NCI-H2081 treated with DMSO at 0.1 percent for 48 hours (cell line): ENCODE measurements around the gene DLG2.
A peak's percentile ranks its signal among the peaks of the same experiment; 100 is the strongest.

Source experiments
- DNase-seq: peaks from one replicate; lab custom pipeline; 2025; lab: John Stamatoyannopoulos, UW

The DLG2 gene

DNA sequence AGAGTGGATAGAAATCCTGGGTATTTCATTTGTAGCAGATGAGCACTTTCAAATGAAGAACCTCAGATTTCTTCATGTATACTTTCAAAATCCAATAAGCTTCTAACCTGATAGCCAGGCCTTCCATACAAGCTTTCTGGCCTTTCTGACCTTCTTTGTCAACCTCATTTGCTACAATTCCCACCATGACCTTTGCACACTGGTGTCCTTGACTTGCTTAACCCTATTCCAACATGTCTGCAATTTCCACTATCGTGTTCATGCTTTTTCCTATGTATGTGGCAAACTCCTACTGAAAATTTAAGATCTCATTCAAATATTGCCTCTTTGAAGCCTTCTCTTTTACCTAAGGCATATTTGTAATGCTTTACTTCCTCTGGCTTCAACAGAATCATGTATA, 2098.9 kb downstream of the DLG2 start:
- no peak for DNase-seq

DNA sequence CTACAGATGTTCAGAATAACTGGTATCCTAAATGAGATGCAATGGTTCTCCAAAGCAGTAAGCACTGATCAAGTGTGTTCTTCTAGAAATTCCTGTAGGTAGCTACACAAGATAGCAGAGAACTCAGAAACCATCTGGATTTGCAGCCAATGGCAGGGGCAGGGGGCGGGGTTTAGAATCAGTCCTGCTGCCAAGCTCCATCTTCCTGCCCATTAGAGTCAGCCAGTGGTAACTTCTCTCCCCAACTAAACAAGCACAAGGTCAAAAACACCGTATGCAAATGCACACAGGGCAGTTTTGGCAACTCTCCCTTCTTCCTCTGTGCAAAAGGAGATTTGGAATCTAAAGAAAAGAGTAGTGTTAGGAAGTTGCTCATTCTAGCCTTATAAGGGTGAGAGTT, 2103.5 kb downstream of the DLG2 start:
- no peak for DNase-seq

DNA sequence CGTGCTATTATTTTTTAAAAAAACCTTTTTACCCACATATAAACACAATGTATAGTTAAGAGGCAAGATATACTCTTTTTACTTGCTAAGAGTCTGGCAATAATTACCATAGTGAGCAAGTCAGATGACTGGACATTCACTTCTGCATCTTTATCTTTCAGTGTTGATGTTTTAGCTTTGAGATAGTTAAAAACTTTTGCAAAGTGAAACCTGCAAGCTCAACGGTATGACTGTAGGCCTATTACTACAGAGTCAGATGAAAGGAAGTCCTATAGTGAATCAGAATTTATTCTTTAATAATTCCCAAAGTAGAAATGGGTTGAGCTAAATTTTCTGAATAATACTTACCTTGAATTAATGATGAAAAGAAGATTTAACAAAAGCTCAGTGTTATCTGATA, 2104.2 kb downstream of the DLG2 start:
- no peak for DNase-seq

DNA sequence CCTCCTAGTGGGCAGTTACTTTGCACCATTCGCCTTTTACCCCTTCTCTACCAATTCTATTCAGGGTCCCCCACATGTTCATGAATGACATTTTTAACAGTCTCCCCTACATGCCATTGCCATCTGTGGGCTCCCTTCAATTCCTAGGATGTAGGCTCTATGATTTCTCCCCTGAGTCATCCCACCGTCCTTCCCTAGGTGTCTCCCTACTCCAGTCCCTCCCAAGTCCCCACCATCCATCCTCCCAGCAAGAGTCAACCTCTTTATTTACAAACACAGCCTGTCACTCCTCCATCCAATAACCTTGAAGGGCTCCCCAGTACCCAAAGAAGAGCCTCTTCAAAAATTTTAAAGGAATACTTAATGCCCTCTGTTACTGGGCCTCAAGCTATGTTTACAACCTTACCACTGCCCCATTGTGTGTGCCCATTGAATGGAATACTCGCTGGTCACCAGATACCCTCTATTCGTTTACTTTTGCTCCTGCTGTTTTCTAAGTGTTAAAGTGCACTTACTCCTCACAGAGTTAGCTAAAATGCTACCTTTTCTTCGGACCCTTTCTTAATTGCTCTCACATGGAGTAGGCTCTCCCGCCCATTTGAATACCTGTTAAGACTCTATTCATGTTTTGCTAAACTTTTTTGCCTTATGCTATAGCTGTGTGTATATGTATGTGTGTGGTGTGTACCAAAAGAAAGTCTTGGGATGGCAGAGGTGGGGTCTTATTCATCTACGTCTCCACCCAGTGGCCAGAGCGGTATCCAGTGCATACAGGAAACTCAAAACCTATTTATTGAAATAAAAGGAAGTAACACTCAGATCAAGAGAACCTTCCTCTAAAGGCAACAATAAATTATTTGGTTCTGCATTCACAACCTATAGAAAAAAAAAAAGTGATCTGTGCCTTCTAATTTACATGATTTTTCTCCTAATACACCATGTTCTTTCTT, 2105.2 kb downstream of the DLG2 start:
- DNase-seq: no peak

DNA sequence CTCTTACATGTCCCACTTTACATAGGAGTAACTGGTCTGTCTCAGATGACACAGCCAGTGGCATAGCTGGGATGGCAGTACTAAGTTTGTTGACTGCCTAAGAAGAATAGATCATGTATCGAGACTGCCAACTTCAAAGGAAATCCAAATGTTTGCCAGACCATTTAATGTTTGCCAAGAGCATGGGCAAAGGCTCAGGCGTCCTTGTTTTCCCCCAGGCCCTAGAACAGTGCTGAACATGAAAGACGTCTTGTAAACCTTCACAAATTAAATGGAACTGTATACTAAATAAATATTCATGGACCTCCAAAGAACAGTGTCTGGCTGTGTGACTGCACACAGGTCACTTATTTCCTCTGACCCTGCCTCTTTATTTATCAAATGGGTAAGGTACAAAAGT, 2106.3 kb downstream of the DLG2 start:
- no peak for DNase-seq

DNA sequence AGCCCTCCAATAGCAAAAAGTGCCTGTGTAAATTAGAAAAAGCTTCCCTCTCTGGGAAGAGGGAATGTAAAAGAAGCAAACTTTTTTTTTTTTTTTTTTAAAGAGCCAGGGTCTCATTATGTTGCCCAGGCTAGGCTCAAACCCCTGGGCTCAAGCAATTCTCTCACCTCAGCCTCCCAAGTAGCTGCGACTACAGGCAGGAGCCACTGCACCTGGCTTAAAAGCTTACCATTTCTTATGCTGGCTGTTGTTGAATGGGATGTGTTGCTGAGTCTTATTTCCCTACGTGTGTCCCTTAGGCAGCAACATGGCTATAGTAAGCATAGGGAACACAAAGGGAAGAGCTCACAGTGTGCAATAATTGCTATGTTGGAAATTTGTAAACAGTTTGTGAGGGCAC, 2115.5 kb downstream of the DLG2 start:
- DNase-seq: peak; percentile 68

DNA sequence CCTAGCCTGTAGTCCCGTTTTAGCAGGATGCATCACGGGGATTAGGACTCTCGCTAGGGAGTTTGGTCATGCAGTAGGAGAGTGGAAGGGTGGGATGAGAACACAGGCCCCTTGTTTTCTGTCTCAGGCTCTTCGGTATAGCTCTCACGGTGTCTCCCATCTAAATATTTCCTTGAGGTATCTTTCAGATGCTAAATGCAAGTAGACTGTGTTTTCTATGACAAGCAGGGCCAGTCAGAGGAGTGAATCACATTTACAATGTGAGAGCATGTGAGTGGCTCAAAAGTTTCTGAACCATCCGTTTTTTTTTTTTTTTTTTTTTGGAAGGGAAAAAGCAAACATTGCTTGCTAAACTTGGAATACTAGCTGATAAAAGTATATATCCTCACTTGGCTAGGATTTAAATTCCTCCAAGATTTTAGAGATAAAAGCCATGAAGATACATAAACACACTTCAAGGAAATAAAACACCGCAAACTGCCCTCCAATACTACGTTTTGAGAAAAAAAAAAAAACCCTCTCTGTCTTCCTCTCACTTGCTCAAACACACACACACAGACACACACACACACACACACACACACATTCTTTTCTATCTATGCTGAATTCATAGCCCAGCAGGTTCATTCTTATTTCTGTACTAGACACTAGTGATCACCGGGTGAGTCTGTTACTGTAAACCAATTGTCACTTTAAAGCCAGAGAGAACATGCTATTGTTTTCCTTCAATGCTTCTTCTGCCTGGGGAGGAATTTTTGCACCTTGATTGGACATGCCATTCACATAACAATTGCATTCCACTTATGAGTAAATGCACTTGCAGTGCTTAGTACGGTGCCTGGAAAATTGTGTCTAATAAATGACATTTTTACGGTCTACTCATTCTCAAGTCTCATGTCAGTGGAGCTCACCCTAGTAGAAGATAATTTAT, 2116.3 kb downstream of the DLG2 start:
- DNase-seq: no peak

DNA sequence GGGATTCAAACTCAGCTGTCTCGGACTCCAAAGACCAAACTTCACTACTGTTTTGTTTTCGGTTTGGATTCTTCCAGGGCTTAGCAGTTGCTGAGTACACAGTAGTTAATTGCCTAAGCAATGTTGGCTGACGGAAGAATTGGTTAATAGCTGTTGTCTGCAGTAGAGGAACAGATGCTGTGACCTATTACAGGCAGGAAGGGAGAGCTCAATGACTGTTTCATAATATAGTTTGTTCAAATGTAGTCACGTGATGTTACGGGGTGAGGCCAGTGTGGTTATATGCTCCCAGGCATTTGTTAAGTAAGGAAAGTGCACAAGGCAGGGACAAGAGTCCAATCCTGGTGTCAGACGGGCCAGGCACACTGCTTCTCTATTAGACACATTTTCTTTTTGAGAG, 2118.3 kb downstream of the DLG2 start:
- DNase-seq: peak; percentile 34

DNA sequence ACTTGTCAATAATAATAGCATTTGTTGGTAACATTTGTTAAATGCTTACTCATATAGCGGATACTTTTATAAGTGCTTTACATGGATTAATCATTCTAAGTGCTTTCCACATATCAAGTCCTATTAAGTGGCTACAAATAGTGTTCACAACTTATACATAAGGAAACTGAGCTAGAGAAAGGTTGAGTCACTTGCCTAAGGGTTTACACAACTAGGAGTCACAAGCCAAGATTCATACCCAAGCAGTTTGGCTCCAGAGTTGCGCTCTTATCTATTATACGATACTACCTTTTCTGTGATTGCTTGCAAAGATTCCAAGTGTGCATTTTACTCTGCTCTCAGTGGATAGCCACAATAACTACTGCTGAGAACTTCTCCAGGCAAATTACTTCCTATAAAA, 2125.1 kb downstream of the DLG2 start:
- DNase-seq: no peak

DNA sequence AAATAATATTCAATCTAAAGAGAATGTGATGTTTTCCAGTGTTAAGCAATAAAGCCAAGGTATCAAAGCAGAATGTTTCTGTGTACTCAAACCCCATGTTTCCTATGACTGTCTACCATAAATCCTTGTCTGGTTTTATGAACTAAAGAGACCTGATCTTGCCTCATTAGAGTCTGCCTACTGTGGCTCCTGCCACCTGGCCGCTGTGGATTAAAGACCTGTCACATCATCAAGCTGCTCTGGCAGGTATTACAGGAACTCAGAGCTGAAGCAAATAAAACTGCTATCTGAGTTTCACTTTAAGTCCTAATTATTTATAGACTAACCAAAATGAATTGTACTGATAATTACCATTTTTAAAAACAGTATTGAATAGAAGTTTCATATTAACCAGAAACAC, 2133.2 kb downstream of the DLG2 start:
- DNase-seq: peak; percentile 86

DNA sequence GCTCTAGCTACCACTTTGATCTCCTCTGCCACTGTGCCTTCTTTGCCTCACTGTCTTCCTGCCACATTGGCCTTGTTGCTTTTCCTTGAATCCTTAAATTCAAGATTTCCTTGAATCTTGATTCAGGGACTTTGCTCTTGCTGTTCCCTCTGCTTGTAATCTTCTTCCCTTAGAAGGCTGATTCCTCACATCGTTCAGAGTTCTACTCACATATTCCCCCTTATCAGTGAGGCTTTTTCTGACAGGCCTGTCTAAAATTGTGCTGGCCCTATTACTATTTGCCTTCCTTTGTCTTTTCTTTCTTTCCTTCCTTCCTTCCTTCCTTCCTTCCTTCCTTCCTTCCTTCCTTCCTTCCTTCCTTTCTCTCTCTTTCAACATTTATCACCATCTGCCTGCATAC, 2134.1 kb downstream of the DLG2 start:
- no peak for DNase-seq

DNA sequence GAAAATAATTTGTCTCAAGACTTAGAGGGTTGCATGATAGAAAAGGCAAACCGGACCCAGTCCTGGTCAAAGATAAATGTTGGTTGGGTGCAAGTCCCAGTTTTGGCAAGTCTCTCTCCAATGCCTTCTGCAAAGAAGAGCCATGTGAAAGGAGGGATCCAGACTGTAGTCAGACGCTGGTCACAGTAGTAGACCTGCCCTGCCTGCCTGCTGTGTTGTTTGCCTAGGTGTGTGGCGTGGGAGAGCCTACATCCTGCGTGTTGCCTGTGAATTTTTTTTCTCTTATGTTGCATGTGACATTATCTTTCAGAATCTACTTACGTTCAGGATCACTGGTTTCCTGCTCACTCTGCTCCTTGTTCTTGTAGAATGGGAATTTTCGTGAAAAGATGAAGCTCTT, 2143.3 kb downstream of the DLG2 start:
- no peak for DNase-seq

DNA sequence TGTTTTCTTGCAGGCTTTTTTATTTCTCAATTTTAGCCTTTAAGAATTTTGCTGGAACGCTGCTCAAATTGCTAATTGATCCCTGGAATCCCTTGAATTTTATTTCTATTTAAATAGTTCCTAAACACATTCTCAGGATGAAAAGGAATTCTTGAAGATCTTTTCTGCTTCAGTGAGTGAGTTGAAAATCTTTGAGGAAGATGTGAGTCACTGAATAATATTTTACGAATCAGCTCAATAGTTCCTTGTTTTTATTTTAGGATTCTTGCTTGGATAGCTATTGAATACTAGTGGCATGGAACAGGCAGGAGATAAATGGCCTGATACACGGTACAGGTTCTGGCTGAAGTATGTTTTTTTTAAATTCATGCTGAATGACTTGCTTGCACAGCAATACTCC, 2146.3 kb downstream of the DLG2 start:
- DNase-seq: no peak

DNA sequence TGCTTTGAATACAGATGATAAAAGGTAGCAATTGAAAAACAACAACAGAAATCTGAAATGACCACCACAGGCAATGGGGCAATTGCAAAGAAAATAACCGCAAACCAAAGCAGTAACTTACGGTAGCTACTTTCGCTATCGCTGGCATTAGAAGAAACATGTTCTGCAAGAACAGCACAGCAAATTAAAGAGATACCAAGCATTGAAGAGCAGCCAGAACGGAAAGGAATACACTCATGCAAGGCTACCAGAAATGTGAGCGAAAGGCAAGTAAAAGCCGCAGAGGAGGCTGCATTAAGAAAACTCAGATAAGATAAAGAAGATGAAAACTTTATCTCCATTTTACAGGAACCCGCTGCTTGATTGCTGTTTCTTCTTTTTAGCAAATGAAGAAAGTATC, 2146.9 kb downstream of the DLG2 start:
- DNase-seq: no peak

DNA sequence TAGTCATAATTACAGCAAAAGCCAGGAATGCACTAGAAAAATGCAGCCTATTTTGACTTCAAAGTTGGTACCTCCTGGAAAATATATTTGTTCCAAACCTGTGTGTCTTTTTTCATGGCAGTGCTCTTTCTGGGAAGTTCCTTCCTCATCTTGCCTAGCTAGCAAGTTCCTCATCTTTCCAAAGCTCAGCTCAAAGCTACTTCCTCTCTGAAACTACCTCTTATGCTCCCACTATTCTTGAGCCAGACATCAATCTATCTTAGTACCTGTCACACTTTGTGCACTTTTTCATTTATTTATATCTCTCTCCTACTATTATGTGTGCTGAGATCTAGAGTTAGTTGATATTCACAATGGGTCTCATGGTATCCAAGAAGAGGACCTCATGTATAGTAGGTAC, 2149.4 kb downstream of the DLG2 start:
- no peak for DNase-seq

DNA sequence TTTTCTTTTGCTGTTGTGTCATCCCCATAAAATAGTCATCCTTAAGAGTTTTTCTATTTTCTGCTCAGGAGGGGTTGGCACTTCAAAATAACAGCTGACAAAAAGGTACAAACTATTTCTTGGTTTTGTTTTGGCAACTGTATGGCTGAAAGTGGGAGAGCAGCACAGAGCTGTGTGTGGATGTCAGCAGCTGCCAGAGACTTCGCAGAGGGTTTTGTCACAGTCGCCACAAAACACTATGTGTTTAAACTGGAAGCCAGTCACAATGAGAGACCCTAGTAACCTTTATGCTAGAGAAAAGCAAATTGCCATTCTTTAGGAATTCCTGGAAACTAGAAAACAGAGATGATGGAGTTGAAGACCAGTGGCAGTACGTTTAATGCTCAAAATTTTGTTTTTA, 2151.4 kb downstream of the DLG2 start:
- no peak for DNase-seq

DNA sequence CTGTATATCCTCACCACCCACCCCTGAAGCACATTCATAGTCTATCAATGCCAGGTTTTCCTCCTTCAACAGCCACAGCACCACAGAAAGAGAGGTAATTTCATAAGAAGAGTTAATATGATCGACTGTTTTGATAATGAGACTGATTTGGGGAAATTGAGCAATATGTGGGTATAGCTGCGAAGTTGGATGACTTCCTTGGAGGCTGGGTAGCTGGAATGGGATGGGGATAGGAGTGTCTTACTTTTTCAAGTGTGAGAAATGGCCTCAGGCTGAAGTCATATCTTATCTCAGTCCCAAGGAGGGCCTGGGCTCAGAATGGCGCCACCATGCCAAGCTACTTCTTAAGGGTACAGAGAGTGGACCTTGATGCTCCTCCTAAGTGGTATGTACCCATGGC, 2153.4 kb downstream of the DLG2 start:
- DNase-seq: no peak

DNA sequence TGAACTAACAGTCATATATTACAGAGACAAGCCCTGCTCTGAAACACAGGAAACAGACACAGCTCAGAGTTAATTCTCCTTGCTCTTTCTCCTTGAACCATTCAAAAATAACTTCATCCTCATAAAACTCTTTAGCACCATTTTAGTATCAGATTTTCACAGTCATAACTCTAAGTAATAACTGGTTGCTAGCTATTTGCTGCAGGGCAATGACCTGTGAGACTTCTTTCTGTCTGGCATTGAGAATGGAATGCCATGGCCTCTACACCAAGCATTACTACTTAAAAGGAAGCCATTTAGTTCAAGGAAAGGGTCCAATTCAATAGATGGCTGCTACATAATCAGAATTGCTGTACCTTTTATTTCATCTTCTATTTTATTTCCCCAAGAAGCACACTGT, 2154.3 kb downstream of the DLG2 start:
- DNase-seq: no peak

DNA sequence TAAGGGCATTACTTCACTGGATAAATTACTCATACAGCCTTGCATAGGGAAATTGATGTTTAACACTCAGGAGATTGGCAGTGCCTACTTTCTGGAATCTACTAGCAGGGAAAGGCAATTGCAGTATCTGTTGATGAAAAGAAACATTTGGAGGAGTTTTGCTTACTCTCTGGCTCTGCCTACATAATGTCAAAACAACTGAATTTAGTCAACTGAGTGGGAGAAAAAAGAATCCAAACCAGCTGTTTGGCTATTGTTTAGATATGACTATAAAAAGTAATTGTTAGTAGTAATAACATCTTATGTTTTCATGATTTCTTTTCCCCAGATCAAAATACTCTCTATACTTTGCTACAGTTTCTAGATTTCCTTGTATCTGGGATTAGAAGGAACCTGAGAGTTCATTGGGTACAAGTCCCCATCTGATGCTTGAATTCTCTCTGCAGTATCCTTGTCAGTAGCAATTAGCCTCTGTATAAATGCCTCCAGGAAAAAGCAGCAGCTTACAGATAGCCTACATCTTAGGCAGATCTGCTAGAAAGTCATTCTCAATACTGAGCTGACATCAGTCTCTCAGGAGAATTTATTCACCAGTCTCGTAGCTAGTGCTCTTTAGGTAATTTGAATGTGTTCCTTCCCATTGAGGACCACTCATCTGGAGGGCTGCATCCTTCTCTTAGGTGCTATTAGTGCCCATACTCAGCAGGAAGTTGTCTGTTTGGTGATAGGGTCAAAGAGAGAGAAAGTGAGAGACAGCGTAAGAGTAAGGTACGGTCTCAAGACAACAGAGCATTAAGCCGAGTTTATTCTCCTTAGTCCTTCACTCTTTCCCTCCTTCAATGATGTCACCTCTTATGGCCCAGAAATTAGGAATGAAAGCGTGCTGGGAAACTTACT, 2155.1 kb downstream of the DLG2 start:
- no peak for DNase-seq

DNA sequence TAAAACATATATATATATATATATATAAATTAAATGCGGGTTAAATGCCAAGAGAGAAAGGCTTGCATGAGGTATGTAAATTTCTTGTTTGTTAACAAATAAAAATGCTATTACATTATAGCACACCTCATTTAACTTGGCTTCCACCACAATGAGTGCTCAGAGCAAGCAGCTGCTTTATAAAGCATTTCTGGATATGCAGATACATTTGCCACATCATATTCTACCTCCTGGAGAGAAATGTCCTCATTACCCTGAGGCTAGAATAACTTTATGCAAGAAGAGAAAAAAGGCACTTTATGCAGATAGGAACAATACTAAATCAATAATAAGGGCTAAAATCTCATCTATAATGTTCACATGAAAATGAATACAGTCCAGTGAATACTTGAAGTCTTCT, 2159.3 kb downstream of the DLG2 start:
- peak; percentile 25 for DNase-seq

DNA sequence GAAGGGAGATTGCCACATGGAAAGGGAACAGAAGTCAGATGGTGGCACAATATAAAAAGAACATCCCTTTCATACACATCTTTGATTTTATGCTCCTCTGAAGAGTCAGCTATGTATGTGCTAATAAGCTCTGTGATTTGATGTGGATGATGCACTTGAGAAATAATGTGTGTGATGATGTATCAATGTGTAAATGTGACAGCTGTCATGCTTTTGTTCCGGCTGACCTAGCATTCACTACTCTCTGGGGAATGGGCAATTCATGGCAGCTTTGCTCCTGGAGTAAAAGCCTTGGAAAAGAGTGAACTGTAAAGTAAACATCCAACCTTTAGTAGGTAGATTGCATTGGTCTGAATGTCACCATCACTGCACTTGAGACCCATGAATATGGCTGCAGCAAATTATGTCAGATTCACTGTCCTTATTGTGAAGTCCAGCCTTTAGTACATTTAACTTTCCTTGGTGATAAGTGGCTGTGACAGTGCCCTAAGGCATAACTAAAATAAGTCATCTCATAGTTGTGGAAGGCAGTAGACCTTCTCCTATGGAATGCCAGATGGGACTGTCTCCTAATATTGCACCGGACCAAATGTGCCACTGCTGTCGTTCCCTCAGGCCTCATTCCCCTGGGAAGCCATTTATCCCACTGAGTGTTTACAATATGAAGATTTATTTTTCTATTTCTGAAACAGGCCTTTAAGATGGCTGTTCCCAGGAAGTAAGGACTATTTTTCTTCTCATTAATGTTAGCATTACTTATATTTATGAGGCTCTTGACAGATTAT, 2162.8 kb downstream of the DLG2 start:
- no peak for DNase-seq
